ENCODE measurements around the gene NFAM1.

NFAM1 gene, protein sequence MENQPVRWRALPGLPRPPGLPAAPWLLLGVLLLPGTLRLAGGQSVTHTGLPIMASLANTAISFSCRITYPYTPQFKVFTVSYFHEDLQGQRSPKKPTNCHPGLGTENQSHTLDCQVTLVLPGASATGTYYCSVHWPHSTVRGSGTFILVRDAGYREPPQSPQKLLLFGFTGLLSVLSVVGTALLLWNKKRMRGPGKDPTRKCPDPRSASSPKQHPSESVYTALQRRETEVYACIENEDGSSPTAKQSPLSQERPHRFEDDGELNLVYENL

DNA sequence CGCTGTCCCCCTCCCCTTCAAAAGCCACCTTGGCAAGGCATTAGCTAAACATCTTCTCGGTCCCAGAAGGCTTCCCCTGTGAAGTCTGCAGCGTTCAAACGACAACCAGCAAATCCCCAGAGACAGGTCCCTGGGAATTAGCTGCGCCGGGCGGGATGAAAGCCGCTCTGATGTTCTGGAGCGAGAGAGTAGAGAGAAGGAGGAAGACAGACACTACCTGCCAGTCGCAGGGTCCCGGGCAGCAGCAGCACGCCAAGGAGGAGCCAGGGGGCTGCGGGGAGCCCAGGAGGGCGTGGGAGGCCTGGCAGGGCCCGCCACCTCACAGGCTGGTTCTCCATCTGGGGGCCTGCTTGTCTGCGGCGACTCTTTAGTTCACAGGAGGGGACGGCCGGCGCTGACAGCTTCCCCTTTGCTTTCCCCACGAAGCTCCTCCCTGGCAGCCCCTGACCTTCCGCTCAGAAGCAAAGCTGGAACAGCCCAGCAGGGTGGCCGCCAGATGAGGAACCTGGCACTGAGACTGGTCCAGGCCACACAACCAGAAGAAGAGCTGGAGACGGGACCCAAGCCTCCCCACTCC, at the start of gene NFAM1:
Gene NFAM1, minus strand, starts transcription at position 384 of the 577 bp plus-strand sequence. Its CDS starts 46 bp downstream, at position 338.
- no peak for DNase-seq

DNA sequence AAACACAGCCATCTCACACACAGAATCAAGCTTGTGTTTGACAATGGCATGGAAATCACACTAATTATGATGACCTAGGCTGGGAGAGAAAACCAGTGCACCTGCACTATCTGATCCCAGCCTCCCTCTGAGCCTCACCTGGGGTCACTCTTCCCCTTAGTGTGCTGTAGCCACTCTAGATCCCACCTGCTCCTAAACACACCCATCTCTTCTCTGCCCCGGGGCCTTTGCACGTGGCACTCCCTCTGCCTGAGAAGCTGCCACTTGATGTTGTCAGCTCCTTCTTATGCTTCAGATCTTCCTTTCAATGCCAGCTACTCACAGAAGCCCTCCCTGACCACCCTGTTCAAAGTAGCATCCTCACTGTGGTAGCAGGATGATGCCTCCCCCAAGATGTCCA, 42.9 kb upstream of the NFAM1 start:
- no peak for DNase-seq

DNA sequence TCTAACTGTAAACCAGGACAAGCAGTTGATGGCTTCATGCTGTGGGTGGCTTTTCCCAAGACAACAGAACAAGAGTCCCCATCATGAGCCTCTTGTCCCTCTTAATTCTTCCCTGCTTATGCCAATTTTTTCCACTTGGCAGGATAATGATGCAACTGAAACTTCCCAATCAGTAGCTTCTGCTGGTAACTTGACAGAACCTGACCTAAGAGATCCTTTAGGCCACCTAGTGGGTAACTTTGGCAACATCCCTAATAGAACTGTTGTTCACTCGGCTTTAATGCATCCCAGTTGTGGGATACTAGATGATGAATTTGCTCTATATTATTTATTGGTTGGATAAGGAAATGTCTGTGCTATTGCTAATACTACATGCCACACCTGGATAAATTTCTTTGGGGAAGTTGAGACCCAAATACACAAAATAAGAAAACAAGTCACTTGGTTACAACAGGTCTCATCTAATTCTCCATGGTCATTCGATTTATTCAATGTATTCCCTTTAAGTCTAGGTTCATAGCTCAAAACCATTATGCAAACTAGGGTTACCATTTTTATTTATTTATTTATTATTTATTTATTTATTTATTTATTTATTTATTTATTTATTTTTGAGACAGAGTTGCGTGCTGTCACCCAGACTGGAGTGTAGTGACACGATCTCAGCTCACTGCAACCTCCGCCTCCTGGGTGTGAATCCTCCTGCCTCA, 41.4 kb upstream of the NFAM1 start:
- DNase-seq: no peak

DNA sequence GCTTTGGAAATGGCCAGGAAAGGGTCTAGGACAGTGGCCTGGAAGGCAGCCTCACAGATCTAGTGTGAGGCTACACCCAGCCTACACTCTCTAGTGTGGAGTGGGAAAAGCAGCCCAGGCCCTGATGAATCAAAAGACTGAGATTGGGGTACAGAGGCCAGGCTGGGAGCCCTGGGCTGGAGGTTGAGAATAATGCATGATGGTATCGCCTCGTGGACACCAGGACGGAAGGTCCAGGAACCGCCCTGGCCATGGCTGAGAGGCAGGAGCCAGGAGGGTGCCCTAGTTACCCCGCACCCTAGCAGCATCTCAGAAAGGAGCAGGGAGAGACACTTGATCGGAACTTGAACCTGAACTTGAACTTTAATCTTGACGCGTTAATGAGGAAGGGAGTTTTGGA, 40.5 kb upstream of the NFAM1 start:
- DNase-seq: no peak

DNA sequence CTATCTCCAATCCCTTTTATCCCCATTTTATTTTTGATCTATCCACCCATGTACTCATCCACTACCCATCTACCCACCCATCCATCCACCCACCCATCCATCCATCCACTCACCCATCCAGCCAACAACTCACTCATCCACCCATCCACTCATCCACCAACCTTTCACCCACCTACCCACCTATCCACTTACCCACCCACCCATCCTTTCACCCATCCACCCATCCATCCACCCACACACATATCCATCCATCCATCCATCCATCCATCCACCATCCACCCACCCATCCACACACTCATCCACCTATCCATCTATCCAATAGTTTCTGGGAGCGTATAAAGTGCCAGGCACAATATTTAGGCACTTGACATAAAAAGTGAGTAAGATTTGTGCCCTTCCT, 39.2 kb upstream of the NFAM1 start:
- DNase-seq: no peak

DNA sequence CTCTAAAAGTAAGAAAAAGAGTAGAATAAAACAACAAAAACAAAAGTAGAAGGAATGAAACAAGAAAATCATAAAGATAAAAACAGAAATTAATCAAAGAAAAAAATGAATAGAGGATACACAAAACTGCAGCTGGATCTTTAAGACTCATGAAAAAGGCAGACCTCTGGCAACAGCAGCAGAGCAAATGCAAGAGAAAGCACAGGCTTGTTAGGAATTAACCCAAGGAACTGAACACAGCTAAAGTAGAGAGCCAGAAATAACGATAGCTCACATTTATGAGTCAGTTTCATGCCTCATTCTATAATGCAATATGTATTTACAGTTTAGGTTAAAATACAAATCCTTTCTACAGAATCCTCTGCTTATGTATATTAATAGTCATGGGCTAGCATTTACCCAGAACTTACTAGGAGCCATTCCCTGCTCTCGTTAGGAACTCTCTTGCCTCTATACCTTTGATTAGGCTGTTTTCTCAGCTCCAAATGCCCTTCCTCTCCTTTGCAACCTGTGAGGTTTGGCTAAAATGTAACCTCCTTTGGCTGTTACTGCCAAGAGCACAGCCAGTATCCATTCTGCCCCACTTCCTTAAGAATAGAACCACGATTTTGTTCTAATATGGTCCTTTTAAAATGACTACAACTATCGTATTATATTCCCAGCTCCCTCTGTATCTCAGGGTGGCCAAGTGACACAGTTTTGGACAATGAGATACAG, 38.3 kb upstream of the NFAM1 start:
- no peak for DNase-seq

DNA sequence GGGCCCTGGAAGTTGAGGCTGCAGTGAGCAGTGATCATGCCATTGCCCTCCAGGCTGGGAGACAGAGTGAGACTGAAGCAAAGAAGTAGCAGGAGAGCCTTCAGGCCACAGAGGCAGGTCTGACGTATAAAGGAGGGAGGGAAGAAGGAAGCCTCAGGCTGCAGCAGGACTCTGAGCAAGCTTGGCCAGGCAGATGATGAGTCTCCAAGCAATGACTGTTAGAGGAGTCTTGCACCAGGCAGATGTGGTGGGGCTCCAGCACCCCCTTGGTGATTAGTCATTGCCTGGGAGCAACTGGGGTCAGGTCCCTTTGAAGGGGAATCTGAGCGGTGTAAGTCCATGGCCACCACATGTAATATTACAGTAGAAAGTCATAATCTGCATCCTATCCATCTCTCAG, 36.6 kb upstream of the NFAM1 start:
- no peak for DNase-seq

DNA sequence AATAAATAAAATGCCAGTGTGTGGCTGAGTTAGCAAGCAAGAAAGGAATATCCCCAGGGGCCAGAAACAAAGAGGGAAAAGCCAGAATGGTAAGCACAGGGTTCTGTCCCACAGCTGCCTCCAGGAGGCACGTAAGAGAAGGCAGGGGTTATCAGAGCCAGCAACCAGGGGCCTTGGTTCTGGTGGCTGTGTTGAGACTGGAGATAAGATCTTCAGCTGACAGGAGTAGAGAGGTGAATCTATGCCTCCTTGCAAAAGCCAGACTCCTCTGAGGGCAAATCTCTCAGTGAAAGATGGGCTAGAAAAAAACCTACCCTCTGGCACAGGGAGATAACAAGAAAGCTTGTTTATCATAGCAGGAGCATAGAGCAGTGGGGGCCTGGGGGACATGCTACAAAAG, 29.8 kb upstream of the NFAM1 start:
- no peak for DNase-seq

DNA sequence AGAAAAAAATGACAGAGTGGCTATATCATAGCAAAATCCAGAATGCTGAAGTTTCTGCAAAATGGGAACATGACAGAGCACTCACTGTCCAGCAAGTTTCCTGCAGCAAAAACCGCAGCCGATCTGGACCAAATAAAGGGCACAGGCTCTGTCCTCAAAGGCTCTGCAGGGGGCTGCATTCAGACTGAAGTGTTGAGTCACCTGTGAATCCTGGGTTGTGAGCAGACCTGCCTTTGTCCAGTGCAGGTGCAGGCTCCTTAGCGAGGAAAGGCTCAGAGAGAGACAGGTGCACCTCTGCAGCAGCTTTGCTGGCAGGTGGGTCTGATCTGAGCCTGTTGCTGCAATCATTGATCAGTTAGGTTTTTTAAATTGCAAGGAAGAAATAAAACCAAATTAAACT, 29.3 kb upstream of the NFAM1 start:
- DNase-seq: no peak

DNA sequence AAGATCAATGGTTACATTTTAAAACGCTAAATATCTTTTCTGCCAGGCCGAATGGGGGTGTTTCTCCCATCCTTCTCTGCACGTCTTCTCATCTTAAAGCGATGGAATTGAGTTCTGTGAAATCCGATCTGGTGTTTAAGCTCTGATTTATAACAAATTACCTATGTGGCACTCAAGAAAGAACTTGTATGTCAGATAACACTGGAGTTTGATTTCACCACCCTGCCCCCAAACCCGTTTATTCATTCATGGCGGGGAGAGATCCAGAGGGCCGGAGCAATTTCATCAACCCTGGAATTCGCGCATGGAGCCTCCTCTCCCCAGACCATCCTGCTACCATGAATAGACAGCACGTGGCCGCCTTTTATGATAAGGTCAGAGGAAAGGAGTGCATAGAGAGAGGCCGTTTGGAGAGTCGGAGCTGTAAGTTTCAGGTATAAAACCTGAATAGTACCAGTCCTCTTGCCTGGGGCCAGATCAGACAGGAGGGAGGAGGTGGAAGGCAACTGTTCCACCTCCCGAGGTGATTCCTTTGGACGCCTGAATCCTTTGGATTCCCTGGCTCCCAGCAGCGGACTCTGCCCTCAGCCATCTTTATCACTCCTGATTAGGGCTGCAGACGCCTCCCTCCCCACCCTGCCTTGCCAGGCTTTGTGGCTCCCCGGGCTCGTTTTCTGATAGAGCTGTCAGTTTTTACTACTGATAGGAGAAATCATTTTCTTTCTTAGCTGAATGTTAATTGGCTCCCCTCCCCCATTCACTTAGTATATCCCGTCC, 27.3 kb upstream of the NFAM1 start:
- no peak for DNase-seq

DNA sequence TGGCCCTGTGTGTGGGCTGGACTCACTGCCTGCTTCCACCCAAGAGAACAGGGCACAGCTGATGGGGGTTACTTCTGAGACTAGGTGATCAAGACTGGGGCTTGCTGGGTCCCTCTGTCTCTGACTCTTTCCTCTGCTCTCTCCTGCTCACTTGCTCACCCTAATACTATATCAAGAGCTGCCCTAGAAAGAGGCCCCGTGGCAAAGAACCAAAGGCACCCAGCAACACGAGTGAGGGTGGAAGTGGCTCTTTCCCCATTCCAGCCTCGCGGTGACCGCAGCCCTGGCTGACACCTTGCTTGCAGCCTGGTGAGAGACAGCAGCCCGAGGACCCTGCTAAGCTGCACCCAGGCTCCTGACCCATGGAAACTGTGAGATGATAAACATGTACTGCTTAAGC, 20.7 kb upstream of the NFAM1 start:
- no peak for DNase-seq

DNA sequence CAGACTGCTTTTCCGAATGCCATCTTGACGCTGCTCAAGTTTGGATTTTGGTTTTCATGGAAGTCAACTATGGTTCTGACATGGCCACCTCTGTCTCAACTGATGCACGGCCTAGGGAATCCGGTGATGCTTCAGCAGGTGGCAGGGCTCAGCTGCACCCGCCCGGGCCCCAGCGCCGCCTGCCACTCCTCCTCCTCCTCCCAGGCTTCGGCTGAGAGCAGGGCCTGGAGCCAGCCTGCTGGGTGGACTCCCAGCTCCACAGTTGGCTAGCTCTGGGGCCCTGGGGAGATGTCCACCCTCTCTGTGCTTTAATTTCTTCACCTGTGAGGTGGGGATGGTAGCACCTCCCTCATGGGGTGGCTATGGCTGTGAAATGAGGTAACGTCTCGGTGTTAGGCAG, 20.3 kb upstream of the NFAM1 start:
- no peak for DNase-seq

DNA sequence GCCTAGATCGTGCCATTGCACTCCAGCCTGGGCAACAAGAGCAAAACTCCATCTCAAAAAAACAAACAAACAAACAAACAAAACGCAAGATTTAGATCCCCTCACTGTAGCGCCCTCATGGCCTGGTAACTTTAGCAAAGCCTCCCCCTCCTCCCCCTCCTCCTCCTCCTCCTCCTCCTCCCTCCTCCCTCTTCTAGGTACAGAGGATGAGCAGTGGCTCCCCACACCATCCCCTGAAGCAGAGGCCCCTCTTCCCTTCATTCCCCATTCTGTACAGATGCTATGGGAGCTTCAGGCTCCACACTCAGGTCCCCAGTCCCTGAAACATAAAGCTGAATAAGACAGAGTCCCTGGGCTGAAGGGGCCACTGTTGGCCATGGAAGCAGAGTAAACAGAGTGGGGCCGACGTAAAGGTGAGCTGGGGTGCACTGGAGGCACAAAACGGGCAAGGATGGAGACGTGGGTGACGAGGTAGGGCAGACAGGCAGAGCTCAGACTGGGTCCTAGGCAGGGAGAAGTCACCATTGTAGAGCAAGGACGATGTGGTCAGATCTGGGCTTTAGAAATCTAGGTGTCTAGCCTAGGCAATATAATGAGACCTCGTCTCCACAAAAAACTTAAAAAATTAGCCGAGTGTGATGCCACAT, 19.4 kb upstream of the NFAM1 start:
- DNase-seq: no peak

DNA sequence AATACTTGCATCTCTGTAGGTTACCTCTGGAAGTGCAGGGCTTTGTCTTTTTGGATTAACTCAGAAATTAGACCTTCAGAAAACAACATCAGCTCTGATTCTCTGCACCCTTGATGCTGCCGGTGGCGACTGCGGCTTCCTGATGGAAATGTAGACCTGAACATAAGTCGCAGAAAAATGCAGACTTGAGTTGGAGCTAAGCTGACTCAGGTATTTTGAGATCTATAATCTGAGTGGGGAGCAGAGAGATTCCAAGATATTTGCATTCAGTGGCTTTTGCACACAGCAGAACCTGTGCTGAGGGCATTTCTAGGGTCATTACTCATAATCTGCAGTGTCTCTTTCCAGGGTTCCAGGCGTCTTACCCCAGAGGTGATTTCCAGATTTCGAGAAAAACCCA, 18.7 kb upstream of the NFAM1 start:
- no peak for DNase-seq

DNA sequence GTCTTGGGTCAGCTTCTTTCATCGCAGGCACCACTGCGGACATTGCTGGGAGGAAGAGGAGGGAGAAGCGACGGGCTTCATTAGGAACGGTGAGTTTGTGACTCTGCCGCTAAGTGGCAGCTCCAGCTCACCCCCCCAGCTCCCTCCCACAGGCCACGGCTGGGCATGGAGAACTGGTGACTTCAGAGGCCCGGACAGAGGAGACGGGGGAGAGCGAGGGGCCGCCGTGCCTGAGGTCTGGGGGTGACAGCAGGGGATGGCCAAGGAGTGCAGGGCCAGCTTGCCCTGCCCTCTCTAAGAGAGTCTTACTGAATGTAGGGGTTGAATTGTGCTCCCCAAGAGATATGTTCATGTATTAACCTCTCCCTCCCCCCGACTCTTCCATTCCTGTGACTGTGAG, 13.9 kb upstream of the NFAM1 start:
- no peak for DNase-seq

DNA sequence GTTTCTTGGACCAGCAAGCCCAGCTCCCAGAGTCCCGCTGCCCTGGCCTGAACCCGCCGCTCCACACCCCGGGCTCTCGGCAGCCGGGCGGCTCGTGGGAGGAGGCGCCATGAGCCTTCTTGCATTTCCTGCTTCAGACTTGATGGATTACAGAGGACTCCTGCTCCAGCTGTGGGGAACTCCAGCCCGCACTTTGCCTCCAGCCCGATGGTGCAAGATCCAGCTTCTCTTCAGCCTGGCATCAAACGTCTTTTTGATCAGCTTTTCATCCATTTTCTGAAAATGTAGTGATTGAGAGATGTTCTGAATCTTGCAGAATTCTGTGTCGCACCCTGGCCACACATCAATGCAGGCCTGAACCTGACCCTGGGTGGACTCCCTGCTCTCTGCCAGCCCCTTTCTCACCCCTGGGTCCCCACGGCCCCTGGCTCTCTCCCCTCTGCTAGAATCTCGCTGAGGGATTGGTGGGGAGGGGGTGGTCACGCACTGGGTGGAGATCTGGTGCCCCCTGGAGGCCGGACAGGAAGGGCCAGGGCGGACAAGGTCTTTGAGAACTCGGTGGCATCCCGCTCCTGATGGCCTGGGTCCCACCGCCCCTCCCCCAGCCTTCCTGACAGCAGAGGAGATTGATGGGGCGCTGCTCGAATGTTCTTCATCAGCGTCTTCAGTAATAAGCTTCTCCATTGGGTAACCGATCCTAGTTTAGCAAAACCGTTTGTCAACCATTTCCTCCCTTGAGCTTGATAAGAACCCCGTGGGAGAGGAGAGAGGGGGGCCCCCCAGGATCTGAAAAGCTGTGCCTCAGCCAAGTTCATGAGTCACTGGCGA, 12.1 kb upstream of the NFAM1 start:
- peak; percentile 89 for DNase-seq

DNA sequence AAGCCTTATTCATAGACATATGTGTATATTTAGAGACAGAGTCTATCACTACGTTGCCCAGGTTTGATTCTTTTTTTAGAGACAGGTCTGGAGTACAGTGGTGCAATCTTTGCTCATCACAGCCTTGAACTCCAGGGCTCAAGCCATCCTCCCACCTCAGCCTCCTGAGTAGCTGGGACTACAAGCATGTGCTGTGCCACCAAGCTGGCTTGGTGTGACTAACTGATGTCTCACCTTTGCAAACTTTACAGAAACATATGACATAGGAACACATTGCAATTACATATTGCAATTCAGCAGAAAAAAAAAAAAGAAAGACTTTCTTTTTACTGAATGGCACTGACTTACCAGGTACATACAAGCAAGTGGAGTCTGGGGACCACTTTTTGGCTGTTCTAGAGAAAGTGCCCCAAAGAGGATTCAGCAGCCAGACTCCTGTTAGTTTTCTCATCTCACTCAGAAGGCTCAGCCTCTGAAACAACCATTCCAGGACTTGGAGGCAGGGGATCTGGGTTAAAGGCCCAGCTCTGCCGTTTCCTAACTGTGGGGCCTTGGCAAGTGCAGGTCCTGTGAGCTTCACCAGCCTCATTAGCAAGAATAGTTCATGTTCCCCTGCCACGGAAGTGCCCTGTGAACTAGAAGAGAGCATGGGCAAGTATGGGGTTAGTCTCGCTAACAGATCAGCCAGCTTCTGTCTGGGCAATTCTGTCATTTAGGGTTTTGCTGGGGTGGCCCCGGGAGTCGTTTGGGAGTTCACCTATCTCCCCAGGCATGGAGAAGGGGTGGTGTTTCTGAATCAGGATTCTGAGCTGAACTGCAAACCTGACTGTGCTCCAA, 11.3 kb upstream of the NFAM1 start:
- DNase-seq: peak; percentile 51

DNA sequence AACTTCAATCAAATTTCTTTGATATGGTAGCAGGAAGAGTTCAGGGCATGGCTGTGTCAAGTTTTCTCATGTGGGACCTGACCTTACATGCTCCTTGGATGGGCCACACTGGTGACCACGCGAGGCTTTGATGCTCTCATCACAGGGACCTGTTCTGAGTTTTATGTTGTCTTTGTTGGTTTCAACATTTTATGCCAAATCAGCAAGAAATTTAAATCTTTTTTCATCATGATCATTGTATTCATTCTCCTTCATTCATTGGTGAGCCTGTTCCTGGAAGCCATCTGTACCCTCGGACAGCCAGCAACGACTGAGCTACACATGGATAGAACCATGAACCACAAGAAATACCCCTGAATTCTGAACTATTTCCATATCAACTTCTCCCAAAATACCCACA, 10.5 kb upstream of the NFAM1 start:
- no peak for DNase-seq

DNA sequence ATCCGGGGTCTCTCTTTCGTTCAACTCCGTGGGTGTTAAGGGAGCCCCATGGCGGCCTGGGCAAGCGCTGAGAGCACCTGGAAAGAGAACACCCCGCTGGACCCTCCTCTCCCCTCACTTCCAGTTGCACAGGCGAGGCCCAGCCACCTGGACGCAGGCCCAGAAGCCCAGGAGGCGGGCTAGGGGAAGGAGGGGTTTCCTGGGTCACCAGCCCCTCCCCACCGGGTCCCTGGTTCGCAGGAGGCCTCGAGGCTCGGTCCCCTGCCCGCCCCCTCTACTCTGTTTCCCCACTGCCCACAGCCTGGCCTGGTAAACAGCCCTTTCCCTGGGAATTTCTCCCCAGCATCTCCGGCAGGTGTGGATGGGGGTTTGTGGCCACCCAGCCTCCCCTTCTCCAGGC, 8.5 kb upstream of the NFAM1 start:
- DNase-seq: no peak

DNA sequence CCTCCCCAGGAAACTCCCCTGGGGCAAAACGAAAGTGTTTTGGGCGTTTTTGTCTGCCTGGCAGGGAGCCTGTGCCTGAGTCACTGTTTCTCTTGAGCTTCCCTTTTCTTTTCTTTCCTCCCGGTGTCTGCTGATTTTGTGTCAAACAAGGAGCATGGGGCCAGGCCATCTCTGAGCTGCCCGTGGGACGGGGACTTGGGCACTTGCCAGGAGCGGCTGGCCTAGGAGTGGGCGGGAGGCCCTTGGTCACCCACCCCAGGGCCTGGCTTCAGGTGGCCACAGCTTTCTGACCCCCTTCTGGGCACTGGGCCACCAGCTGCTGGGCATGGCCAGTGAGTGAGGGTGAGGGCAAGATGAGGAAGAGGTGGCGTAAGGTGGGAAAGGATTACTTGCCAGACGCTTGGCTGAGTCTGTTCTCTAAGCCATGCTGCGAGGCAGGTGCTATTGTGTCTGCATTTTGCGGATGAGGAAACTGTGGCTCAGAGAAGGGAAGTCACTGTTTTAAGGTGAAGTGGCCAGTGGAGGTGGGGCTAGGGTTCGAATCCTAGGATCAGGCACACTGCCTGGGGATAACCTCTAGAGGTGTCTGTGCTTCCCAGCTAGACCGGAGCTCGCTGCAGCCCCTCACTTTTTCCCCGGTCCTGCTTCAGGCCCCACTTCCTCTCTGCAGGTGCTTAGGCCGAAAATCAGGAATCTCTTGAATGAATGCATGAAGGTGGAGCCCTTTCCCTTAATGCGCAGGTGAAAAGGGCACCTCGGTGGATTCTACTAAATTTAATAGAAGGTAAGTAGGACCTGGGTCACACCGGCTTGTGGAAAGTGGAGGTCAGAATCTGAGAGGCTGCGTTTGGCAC, 7.8 kb upstream of the NFAM1 start:
- DNase-seq: no peak
